Lung (tissue), 12 donors: ENCODE data around the gene SEMA4B. TPM values are rescaled to one million over a fixed set of nuclear protein-coding genes. Genes with fewer than 3 reads are reported as not detected.
"Not testable (repeated sequence)": the region's sequence is repeated elsewhere in the genome, so short reads cannot be mapped to it uniquely, and the experiment has no call there.

Source experiments
- ATAC-seq: fragments of 200-7000 bp; cut with Tn5 transposase; one replicate; pipeline ENCODE4 v1.9.1; 2020; ENCODE audit warnings: moderate number of reproducible peaks; ENCODE audit not compliant: insufficient read depth, low FRiP score
- DNase-seq, 3 donors: peaks; one replicate each; pipeline ENCODE4 v3.0.0-alpha.2; 2013 to 2017
- H3K27ac ChIP-seq, 2 donors: one replicate each; pipeline ENCODE4 v1.5.1; 2013; ENCODE audit warnings: mild to moderate bottlenecking in 2 of 2, moderate library complexity in 2 of 2, control low read depth in 1 of 2, inconsistent platforms in 1 of 2, low read depth in 1 of 2, low read length in 1 of 2
- H3K27me3 ChIP-seq, 3 donors: one replicate each; pipeline ENCODE4 v1.5.1; 2013; ENCODE audit warnings: low read length in 2 of 3; ENCODE audit not compliant: control insufficient read depth in 3 of 3, insufficient read depth in 3 of 3
- H3K36me3 ChIP-seq, 4 donors: one replicate each; pipeline ENCODE4 v1.5.1; 2013; ENCODE audit warnings: low read length in 4 of 4, mild to moderate bottlenecking in 1 of 4, moderate library complexity in 1 of 4; ENCODE audit not compliant: control insufficient read depth in 4 of 4, insufficient read depth in 4 of 4
- H3K4me1 ChIP-seq, 5 donors: one replicate each; pipeline ENCODE4 v1.5.1; 2013; ENCODE audit warnings: low read length in 5 of 5, mild to moderate bottlenecking in 2 of 5, moderate library complexity in 1 of 5; ENCODE audit not compliant: control insufficient read depth in 5 of 5, insufficient read depth in 5 of 5
- H3K4me3 ChIP-seq: one replicate; pipeline ENCODE4 v1.5.1; 2013; ENCODE audit warnings: mild to moderate bottlenecking, control low read depth, moderate library complexity
- H3K9ac ChIP-seq, 2 donors: one replicate each; pipeline ENCODE4 v1.5.1; 2013; ENCODE audit warnings: low read length in 2 of 2, control low read depth in 1 of 2; ENCODE audit not compliant: insufficient read depth in 1 of 2
- H3K9me3 ChIP-seq, 4 donors: one replicate each; pipeline ENCODE4 v1.5.1; 2013; ENCODE audit warnings: low read length in 3 of 4, mild to moderate bottlenecking in 1 of 4, moderate library complexity in 1 of 4; ENCODE audit not compliant: control insufficient read depth in 4 of 4, insufficient read depth in 3 of 4
- WGBS, 2 donors: extraction: QIAGEN DNeasy Blood & Tissue Kit; methylation state at CpG; one replicate each; pipeline ENCODE4 v1.1.7; 2013; 5-methylcytosine and 5-hydroxymethylcytosine counted together
- polyA plus RNA-seq, 2 donors: library from polyadenylated mRNA; stranded (reverse); fragments of 200-250 nt; gene quantifications; one replicate each; pipeline ENCODE4 v1.2.1, GENCODE V29; 2013
- total RNA-seq, 2 donors: library from RNA; depleted of rRNA in 1 of 2; stranded (reverse); fragments of >200 nt in 1 of 2; gene quantifications; one replicate each; pipeline ENCODE4 v1.2.1, GENCODE V29; 2014 to 2021
- TF ChIP-seq, protein P1 (sequence below): IDR thresholded peaks from 2 replicates; pipeline ENCODE4 v1.5.1; 2012; ENCODE audit warnings: mild to moderate bottlenecking; ENCODE audit errors: control extremely low read depth, extremely low read depth
- donor health status: control.
- donor health status: control.
- donor health status: Bipolar disorder and iron deficiency.
- donor health status: healthy.
- donor health status: DM: yes; HTN: yes; CAD: no.

The SEMA4B gene
- total and polyA plus RNA-seq, 4 donors = 24.0 to 87.5 (median 69.8) TPM

DNA sequence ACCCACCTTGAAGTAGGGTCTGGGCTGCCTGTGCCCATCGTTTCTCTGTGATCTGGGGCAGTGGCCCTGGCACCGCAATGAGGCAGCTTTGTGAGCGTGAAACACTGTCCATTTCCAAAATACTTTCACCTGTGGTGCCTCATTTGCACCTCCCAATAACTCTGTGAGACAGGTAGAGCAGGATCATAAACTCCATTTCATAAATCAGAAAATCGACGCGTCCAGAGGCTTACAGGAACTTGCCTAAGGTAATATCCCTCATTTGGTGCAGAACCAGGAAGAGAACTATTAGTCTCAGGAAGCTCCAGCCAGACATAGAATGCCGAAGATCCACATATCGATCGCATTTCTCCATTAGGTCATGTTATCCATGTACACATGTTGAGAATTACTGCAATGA is 38.2 kb upstream of the SEMA4B start:
- no peak overlapping the region for H3K4me3 ChIP-seq
- 71 to 80% methylated on average over 9 of the region's 9 CpGs for WGBS, 2 donors
- H3K27ac ChIP-seq = no peak overlapping the region
- H3K36me3 ChIP-seq = no peaks in the 10 kb centered on the region
- ATAC-seq = no peak
- peaks cover 0 to 12% (median 4%) of the 10 kb centered on the region in 5 donors for H3K4me1 ChIP-seq
- no peak for DNase-seq
- TF ChIP-seq, protein P1, sequence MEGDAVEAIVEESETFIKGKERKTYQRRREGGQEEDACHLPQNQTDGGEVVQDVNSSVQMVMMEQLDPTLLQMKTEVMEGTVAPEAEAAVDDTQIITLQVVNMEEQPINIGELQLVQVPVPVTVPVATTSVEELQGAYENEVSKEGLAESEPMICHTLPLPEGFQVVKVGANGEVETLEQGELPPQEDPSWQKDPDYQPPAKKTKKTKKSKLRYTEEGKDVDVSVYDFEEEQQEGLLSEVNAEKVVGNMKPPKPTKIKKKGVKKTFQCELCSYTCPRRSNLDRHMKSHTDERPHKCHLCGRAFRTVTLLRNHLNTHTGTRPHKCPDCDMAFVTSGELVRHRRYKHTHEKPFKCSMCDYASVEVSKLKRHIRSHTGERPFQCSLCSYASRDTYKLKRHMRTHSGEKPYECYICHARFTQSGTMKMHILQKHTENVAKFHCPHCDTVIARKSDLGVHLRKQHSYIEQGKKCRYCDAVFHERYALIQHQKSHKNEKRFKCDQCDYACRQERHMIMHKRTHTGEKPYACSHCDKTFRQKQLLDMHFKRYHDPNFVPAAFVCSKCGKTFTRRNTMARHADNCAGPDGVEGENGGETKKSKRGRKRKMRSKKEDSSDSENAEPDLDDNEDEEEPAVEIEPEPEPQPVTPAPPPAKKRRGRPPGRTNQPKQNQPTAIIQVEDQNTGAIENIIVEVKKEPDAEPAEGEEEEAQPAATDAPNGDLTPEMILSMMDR = no peak
- no peaks in the 10 kb centered on the region for H3K27me3 ChIP-seq
- H3K9ac ChIP-seq = no peak overlapping the region
- no peaks in the 10 kb centered on the region for H3K9me3 ChIP-seq

DNA sequence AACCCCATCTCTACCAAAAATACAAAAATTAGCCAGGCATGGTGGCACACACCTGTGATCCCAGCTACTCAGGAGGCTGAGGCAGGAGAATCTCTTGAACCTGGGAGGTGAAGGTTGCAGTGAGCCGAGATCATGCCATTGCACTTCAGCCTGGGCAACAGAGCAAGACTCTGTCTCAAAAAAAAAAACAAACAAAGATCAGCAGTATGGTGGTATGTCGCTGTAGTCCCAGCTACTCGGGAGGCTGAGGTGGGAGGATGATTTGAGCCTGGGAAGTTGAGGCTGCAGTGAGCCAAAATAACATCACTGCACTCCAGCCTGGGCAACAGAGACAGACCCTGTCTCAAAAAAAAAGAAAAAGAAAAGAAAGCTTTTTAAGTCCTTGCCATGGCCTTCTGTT is 36.9 kb upstream of the SEMA4B start:
- not testable (repeated sequence) for H3K36me3 ChIP-seq, ATAC-seq, H3K4me3 ChIP-seq, H3K9me3 ChIP-seq, H3K27me3 ChIP-seq, H3K9ac ChIP-seq, H3K27ac ChIP-seq, DNase-seq, H3K4me1 ChIP-seq
- 96 to 97% methylated on average over 3 of the region's 3 CpGs for WGBS, 2 donors

DNA sequence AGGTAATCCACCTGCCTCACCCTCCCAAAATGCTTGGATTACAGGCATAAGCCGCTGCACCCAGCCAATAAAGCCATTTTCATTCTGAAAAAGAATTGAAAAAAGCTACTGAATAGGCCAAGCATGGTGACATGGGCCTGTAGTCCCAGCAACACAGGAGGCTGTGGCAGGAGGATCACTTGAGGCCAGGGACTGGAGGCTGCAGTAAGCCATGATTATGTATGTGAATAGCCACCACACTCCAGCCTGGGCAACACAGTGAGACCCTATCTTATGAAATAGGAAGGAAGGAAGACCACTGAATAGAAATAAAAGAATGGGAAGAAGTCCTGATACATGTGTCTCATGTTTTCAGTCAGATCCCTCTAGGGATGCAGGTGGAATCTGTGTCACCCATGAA is 36.0 kb upstream of the SEMA4B start:
- Histone ChIP-seq H3K9me3 (no peaks in the 10 kb centered on the region), H3K4me1 (peaks cover 0 to 5% (median 0%) of the 10 kb centered on the region in 5 donors), H3K27me3 (no peaks in the 10 kb centered on the region), H3K27ac (peak overlapping the region; percentile 76 to 80), H3K9ac (no peak overlapping the region), H3K36me3 (no peaks in the 10 kb centered on the region), H3K4me3 (no peak overlapping the region)
- TF ChIP-seq, protein P1 = no peak
- WGBS, 2 donors = 94 to 97% methylated on average over 1 of the region's 1 CpG
- ATAC-seq = no peak
- DNase-seq = no peak

DNA sequence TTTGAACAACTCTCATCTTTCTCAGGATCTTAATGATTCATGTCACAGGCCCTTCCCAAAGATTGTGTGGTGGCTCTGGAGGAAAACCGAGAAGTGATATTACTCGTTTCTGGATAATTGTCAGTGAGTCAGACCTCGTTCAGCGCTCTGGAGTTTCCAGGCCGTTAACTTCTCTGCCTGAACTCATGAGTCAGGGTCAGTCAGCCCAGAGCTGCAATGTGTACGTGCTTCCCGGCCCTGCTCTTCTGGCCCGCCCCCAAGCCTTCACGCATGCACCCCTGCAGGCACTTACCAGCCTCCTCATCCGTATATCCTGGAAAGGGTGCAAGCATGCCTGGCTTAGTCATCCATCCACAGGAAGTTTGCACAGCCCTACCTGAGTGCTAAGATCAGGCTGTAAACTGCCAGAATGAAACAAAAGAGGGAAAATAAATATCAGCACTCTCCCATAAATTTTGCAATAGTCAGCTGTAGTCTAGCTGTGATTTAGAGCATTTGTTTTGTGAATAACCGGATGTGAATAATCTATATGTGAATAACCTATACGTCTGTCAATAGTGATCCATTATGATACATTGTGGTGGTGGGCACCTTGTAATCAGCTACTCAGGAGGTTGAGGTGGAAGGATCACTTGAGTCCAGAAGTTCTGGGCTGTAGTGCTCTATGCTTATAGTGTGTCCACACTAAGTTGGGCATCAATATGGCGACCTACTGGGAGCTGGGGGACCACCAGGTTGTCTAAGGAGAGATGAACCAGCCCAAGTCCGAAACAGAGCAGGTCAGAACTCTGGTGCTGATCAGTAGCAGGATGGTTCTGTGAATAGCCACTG is 35.3 kb upstream of the SEMA4B start:
- Histone ChIP-seq H3K36me3 (no peaks in the 10 kb centered on the region), H3K4me3 (no peak overlapping the region), H3K27ac (peak overlapping the region; percentile 76 to 90), H3K4me1 (peaks cover 0 to 5% (median 0%) of the 10 kb centered on the region in 5 donors), H3K27me3 (no peaks in the 10 kb centered on the region), H3K9me3 (no peaks in the 10 kb centered on the region), H3K9ac (no peak overlapping the region)
- WGBS, 2 donors = 42 to 55% methylated on average over 14 of the region's 14 CpGs
- TF ChIP-seq, protein P1 = no peak
- ATAC-seq (peak; percentile 90), DNase-seq (peak; percentile 39 to 78 (median 53))
